SJSA1 (cell line): ENCODE results near the gene KCNK13. TPM values are rescaled to one million over a fixed set of nuclear protein-coding genes. Genes with fewer than 3 reads are reported as not detected.
"Not testable (repeated sequence)": the region's sequence is repeated elsewhere in the genome, so short reads cannot be mapped to it uniquely, and the experiment has no call there.

Experiments used
- DNase-seq, 2 experiments: peaks; one replicate each; pipeline ENCODE4 v3.0.0-alpha.2; 2015 to 2020; ENCODE audit warnings: low spot score in 2 of 2, low read depth in 1 of 2
- H3K27ac ChIP-seq: fragments of 250-450 bp; sonication (Bioruptor Pico); 2 replicates; pipeline ENCODE4 v1.5.1; 2020; ENCODE audit warnings: mild to moderate bottlenecking, moderate library complexity
- H3K27me3 ChIP-seq: fragments of 250-450 bp; sonication (Bioruptor Pico); replicated peaks from 2 replicates; pipeline ENCODE4 v1.5.1; 2020; ENCODE audit warnings: mild to moderate bottlenecking, moderate library complexity
- H3K36me3 ChIP-seq: fragments of 250-450 bp; sonication (Bioruptor Pico); 2 replicates; pipeline ENCODE4 v1.5.1; 2020; ENCODE audit warnings: mild to moderate bottlenecking
- H3K4me1 ChIP-seq: fragments of 250-450 bp; sonication (Bioruptor Pico); replicated peaks from 2 replicates; pipeline ENCODE4 v1.6.1; 2021; ENCODE audit warnings: mild to moderate bottlenecking
- H3K4me3 ChIP-seq: fragments of 250-450 bp; sonication (Bioruptor Pico); 2 replicates; pipeline ENCODE4 v1.5.1; 2020; ENCODE audit warnings: mild to moderate bottlenecking
- H3K9me3 ChIP-seq: fragments of 250-450 bp; sonication (Bioruptor Pico); replicated peaks from 2 replicates; pipeline ENCODE4 v1.5.1; 2020; ENCODE audit warnings: mild to moderate bottlenecking
- total RNA-seq: library from RNA; depleted of rRNA; stranded (reverse); fragments of >200 nt; shearing (Covaris generic); gene quantifications from 2 replicates; pipeline ENCODE4 v1.2.3, GENCODE V29; 2014; rRNA removed

KCNK13 gene
- 0.05 TPM in 1 of 2 replicates, not detected in the other for total RNA-seq

- H3K4me1 ChIP-seq: peaks cover 21% of the 10 kb centered on the region
- H3K9me3 ChIP-seq: no peaks in the 10 kb centered on the region
- H3K36me3 ChIP-seq: no peaks in the 10 kb centered on the region
- no peak within 1 kb of the TSS for H3K27ac ChIP-seq
- peak within 1 kb of the TSS; percentile 35 for H3K4me3 ChIP-seq
- peaks cover 77% of the 10 kb centered on the region for H3K27me3 ChIP-seq
- peak in 1 of 2 experiments; percentile 7 for DNase-seq
Observed at GRCh38 chr14:90061685-90062126, at the start of gene KCNK13. TSS of gene KCNK13 (plus strand) at chr14:90061994. CDS start at chr14:90062206, 212 bp downstream.

DNA sequence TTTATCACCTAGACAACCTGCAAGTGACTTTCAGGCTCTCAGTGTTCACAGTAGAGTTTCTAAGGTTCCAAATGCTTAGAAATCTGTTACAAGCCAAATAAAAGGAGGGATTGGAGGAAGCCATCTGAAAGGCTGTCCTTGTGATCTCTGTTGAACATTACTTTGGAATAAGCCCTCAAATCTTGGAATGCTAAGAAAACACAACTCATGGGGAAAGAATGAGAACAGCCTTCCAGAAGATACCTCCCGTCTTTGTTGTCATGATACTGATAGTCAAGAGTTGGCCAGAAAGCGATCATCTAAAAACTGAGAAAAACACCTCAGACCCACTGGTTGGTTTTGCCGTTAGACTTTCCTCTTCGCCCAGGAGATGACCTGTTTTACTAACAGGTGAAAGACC is 44.4 kb upstream of the KCNK13 start:
- Histone ChIP-seq H3K4me3 (no peak overlapping the region), H3K27ac (no peak overlapping the region)
- no peak for DNase-seq

GRCh38 chr14:90019824-90020523 is 41.8 kb upstream of the KCNK13 start:
- no peak for DNase-seq
- Histone ChIP-seq H3K4me1 (no peaks in the 10 kb centered on the region), H3K36me3 (peaks cover 66% of the 10 kb centered on the region), H3K27me3 (no peaks in the 10 kb centered on the region), H3K9me3 (no peaks in the 10 kb centered on the region), H3K4me3 (no peak overlapping the region), H3K27ac (no peak overlapping the region)

More for the DNA sequence above, 44.4 kb upstream of the KCNK13 start:
- peaks cover 66% of the 10 kb centered on the region for H3K36me3 ChIP-seq
- no peaks in the 10 kb centered on the region for H3K9me3 ChIP-seq
- no peaks in the 10 kb centered on the region for H3K27me3 ChIP-seq
- H3K4me1 ChIP-seq: no peaks in the 10 kb centered on the region

GRCh38 chr14:90023176-90023896 is 38.5 kb upstream of the KCNK13 start:
- H3K4me1 ChIP-seq: no peaks in the 10 kb centered on the region
- peaks cover 63% of the 10 kb centered on the region for H3K36me3 ChIP-seq
- no peak overlapping the region for H3K27ac ChIP-seq
- no peaks in the 10 kb centered on the region for H3K27me3 ChIP-seq
- H3K4me3 ChIP-seq: no peak overlapping the region
- DNase-seq: no peak
- H3K9me3 ChIP-seq: no peaks in the 10 kb centered on the region

GRCh38 chr14:90024910-90025309 is 36.9 kb upstream of the KCNK13 start:
- no peak overlapping the region for H3K4me3 ChIP-seq
- H3K36me3 ChIP-seq: peaks cover 59% of the 10 kb centered on the region
- no peak for DNase-seq
- no peak overlapping the region for H3K27ac ChIP-seq
- H3K27me3 ChIP-seq: no peaks in the 10 kb centered on the region
- no peaks in the 10 kb centered on the region for H3K4me1 ChIP-seq
- no peaks in the 10 kb centered on the region for H3K9me3 ChIP-seq

- not testable (repeated sequence) for H3K27ac ChIP-seq, H3K4me1 ChIP-seq, DNase-seq, H3K4me3 ChIP-seq, H3K27me3 ChIP-seq, H3K9me3 ChIP-seq
- peaks cover 53% of the 10 kb centered on the region for H3K36me3 ChIP-seq
Observed at GRCh38 chr14:90026608-90027007, 35.2 kb upstream of the KCNK13 start.

DNA sequence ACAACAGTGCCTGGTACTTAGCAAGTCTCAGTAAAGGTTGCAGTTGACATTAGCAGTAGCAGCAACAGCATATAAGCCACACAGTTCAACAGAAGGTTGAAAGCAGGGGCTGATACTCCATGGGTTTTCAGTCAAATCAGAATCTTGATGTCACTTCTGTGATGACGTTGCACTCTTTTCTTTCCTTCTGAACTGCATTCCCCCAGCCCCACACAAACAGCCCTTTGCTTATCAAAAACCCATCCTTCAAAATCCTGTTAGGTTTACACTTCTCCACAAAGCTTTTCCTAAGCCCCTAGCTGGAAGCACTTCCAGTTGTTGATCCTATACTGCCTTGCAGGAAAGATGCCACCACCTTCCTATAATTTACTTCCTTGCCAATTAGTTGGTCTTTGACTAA is 34.0 kb upstream of the KCNK13 start:
- no peaks in the 10 kb centered on the region for H3K9me3 ChIP-seq
- H3K27ac ChIP-seq: no peak overlapping the region
- DNase-seq: no peak
- H3K4me1 ChIP-seq: no peaks in the 10 kb centered on the region
- no peak overlapping the region for H3K4me3 ChIP-seq
- peaks cover 53% of the 10 kb centered on the region for H3K36me3 ChIP-seq
- no peaks in the 10 kb centered on the region for H3K27me3 ChIP-seq

GRCh38 chr14:90034156-90034555 is 27.6 kb upstream of the KCNK13 start:
- Histone ChIP-seq H3K4me3 (no peak overlapping the region), H3K27ac (no peak overlapping the region), H3K27me3 (no peaks in the 10 kb centered on the region), H3K36me3 (peaks cover 55% of the 10 kb centered on the region), H3K9me3 (no peaks in the 10 kb centered on the region), H3K4me1 (no peaks in the 10 kb centered on the region)
- no peak for DNase-seq

- Histone ChIP-seq H3K27me3 (no peaks in the 10 kb centered on the region), H3K4me1 (no peaks in the 10 kb centered on the region), H3K9me3 (no peaks in the 10 kb centered on the region), H3K27ac (no peak overlapping the region), H3K4me3 (no peak overlapping the region), H3K36me3 (peaks cover 55% of the 10 kb centered on the region)
- no peak for DNase-seq
Observed at GRCh38 chr14:90034835-90035525, 26.8 kb upstream of the KCNK13 start.

- no peak for DNase-seq
- H3K9me3 ChIP-seq: no peaks in the 10 kb centered on the region
- no peak overlapping the region for H3K27ac ChIP-seq
Observed at GRCh38 chr14:90039253-90040010, 22.4 kb upstream of the KCNK13 start.

GRCh38 chr14:90040411-90040810 is 21.4 kb upstream of the KCNK13 start:
- DNase-seq: no peak
- H3K36me3 ChIP-seq: peaks cover 44% of the 10 kb centered on the region
- no peaks in the 10 kb centered on the region for H3K9me3 ChIP-seq
- no peak overlapping the region for H3K27ac ChIP-seq
- H3K4me1 ChIP-seq: no peaks in the 10 kb centered on the region
- H3K4me3 ChIP-seq: no peak overlapping the region
- H3K27me3 ChIP-seq: no peaks in the 10 kb centered on the region

More at GRCh38 chr14:90039253-90040010, 22.4 kb upstream of the KCNK13 start:
- H3K4me3 ChIP-seq: no peak overlapping the region
- H3K4me1 ChIP-seq: no peaks in the 10 kb centered on the region
- H3K36me3 ChIP-seq: peaks cover 45% of the 10 kb centered on the region
- H3K27me3 ChIP-seq: no peaks in the 10 kb centered on the region

DNA sequence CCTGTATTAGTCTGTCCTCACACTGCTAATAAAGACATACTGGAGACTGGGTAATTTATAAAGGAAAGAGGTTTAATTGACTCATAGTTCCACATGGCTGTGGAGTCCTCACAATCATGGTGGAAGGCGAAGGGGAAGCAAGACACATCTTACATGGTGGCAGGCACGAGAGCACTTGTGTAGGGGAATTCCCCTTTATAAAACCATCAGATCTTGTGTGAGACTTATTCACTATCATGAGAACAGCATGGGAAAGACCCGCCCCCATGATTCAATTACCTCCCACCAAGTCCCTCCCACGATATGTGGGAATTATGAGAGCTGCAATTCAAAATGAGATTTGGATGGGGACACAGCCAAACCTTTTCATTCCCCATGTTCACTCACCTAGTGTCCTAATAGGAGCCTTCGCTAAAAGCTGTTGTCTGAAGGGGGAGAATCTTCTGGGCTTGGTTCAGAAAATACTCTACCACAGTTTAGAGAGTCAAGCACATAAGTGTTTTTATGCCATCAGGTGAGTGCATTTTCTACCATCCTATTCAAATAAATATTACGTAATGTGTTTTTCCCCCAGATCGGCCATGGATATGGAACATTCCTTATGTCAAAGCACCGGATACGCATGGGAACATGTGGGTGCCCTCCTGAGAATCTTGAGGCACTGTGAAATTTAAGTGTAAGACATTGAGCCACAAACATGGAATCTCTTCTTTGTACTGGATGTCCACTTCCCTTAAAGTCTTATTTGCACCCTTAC is 19.1 kb upstream of the KCNK13 start:
- no peak for DNase-seq
- no peaks in the 10 kb centered on the region for H3K27me3 ChIP-seq
- H3K4me1 ChIP-seq: no peaks in the 10 kb centered on the region
- H3K27ac ChIP-seq: no peak overlapping the region
- H3K36me3 ChIP-seq: peaks cover 32% of the 10 kb centered on the region
- H3K9me3 ChIP-seq: no peaks in the 10 kb centered on the region
- H3K4me3 ChIP-seq: no peak overlapping the region

DNA sequence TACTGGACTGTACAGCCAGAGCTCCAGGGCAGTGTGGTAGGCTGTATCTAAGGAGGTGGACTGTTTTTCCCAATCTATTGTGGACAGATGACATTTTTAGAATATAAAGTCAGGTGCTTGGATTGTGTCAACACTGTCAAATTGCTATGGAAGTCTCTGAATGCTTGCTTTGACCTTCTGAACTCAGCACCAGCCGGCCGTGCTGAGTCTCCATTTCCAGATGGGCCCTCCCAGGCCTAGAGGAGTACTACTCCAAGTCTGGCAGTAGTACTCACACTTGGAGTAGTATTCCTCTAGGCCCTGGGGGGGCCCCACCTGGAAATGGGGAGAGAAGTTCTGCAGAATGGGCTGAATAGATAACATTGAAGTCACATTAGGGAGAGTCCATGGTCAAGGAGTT is 16.2 kb upstream of the KCNK13 start:
- H3K4me1 ChIP-seq: no peaks in the 10 kb centered on the region
- H3K9me3 ChIP-seq: no peaks in the 10 kb centered on the region
- peaks cover 20% of the 10 kb centered on the region for H3K36me3 ChIP-seq
- DNase-seq: no peak
- no peak overlapping the region for H3K4me3 ChIP-seq
- no peak overlapping the region for H3K27ac ChIP-seq
- no peaks in the 10 kb centered on the region for H3K27me3 ChIP-seq
